SK-N-SH (cell line): ENCODE data around the gene SGMS2.

Experiments used
- FOXM1 ChIP-seq: IDR thresholded peaks from 2 replicates; pipeline ENCODE4 v1.4.0; 2012; ENCODE audit warnings: low read depth, mild to moderate bottlenecking
- GATA2 ChIP-seq: sonication (generic); formaldehyde crosslinking; IDR thresholded peaks from 2 replicates; pipeline ENCODE4 v1.5.0; 2020; ENCODE audit warnings: mild to moderate bottlenecking, missing genetic modification reagents
- MAX ChIP-seq: IDR thresholded peaks from 2 replicates; pipeline ENCODE4 v1.4.0; 2012; ENCODE audit warnings: low read depth
- POLR2AphosphoS5 ChIP-seq: IDR thresholded peaks from 2 replicates; pipeline ENCODE4 v1.6.1; 2012; ENCODE audit warnings: low read depth, low read length
- SIN3A ChIP-seq: IDR thresholded peaks from 2 replicates; pipeline ENCODE4 v1.6.1; 2012; ENCODE audit warnings: low read depth, mild to moderate bottlenecking, low read length, moderate library complexity, borderline replicate concordance
- TF ChIP-seq, protein P1 (sequence below): fragments of 200-600 bp; sonication (generic); IDR thresholded peaks from 2 replicates; pipeline ENCODE4 v1.6.1; 2017; ENCODE audit warnings: antibody characterized with exemption, mild to moderate bottlenecking, moderate library complexity

DNA sequence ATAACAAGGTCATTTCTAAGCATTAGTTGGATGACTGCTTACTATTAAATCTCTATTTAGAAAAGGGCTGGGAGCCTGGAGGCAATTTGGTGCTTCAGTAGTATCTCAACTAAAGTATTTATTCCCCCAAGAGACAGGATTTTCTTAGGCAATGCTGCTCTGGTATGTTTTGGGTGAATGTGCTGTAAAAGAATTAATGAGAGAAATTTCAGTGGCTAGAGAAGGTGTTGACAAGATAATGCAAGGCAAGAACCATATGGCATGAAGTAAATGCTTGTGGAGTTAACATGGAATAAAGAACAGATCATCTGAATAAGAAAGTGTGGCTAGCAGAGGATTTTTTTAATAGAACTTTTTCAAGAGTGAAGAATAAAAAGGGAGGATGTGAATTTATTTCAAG, 110.5 kb downstream of the SGMS2 start:
- TF ChIP-seq MAX = no peak
- TF ChIP-seq, protein P1, sequence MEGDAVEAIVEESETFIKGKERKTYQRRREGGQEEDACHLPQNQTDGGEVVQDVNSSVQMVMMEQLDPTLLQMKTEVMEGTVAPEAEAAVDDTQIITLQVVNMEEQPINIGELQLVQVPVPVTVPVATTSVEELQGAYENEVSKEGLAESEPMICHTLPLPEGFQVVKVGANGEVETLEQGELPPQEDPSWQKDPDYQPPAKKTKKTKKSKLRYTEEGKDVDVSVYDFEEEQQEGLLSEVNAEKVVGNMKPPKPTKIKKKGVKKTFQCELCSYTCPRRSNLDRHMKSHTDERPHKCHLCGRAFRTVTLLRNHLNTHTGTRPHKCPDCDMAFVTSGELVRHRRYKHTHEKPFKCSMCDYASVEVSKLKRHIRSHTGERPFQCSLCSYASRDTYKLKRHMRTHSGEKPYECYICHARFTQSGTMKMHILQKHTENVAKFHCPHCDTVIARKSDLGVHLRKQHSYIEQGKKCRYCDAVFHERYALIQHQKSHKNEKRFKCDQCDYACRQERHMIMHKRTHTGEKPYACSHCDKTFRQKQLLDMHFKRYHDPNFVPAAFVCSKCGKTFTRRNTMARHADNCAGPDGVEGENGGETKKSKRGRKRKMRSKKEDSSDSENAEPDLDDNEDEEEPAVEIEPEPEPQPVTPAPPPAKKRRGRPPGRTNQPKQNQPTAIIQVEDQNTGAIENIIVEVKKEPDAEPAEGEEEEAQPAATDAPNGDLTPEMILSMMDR = no peak
- no peak for TF ChIP-seq SIN3A
- no peak for TF ChIP-seq FOXM1
- no peak for TF ChIP-seq POLR2AphosphoS5
- TF ChIP-seq GATA2 (CRISPR knock-in tag) = no peak
